Endometrial microvascular endothelial cells (primary cell): ENCODE measurements around the gene APLP1. TPM values are rescaled to one million over a fixed set of nuclear protein-coding genes. Genes with fewer than 3 reads are reported as not detected.
"Not testable (repeated sequence)": the region's sequence is repeated elsewhere in the genome, so short reads cannot be mapped to it uniquely, and the experiment has no call there.

Experiments
- in situ Hi-C: cut with HindIII; loops from 2 replicates; pipeline ENCODE4 v1.10.0; 2017; ENCODE audit warnings: low sequenced_read_pairs, low pct_unique_long_range_greater_than_20kb; ENCODE audit errors: inconsistent ontology term
- total RNA-seq: library from RNA; depleted of rRNA; stranded (reverse); fragments of >200 nt; gene quantifications from one replicate; pipeline ENCODE4 v1.2.3, GENCODE V29; 2015; ENCODE audit errors: inconsistent ontology term

APLP1 gene
- total RNA-seq, 1 donor from 2014 or later: 9.4 TPM

DNA sequence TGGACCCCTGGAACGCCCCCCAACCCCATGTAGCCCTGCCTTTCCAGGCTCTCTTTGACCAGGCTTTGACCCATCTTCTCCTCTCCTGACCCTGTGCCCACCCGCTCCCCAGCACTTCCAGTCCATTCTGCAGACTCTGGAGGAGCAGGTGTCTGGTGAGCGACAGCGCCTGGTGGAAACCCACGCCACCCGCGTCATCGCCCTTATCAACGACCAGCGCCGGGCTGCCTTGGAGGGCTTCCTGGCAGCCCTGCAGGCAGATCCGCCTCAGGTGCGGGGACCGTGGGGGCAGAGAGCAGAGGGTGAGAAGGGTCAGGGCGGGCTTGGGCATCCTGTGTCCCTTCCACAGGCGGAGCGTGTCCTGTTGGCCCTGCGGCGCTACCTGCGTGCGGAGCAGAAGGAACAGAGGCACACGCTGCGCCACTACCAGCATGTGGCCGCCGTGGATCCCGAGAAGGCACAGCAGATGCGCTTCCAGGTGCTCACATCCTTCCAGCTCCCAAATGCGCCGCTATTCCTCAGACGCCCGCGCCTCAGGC is 6.1 kb downstream of the APLP1 start:
- in situ Hi-C loops: no loop called here

DNA sequence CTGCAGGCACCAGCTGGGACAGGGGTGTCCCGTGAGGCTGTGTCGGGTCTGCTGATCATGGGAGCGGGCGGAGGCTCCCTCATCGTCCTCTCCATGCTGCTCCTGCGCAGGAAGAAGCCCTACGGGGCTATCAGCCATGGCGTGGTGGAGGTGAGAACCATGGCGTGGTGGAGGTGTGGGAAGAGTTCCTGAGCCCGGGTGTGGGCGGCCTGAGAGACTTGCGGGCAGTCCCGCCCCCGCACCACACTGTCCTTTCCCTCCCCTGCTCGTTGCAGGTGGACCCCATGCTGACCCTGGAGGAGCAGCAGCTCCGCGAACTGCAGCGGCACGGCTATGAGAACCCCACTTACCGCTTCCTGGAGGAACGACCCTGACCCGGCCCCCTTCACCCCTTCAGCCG is 10.7 kb downstream of the APLP1 start:
- in situ Hi-C loops: no loop called here

DNA sequence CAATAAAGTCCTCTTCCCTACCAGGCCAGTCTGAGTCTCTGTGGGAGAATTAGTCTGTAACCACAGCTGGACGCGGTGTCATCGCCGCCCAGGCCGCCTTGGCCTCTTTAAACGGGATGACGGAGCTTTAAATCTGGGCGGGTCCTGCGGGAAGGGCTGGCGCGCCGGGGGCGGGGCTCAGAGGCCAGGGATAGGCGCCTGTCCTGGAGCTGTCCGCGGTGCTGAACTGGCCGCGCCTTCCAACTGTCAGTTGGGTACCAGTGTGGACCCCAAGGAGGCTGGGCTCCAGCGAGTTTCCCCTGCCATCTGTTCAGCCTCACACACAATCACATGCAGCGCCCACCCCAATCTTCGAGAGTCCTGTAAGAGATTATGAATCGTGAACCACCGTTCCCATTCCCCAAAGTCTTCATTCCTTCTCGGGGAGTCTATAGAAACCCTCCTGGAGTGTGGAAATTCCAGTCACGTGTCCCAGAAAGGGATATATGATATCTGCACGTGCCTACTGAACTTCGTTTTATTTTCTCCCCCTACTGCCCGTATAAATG is 11.5 kb downstream of the APLP1 start:
- in situ Hi-C loops: no loop called here

DNA sequence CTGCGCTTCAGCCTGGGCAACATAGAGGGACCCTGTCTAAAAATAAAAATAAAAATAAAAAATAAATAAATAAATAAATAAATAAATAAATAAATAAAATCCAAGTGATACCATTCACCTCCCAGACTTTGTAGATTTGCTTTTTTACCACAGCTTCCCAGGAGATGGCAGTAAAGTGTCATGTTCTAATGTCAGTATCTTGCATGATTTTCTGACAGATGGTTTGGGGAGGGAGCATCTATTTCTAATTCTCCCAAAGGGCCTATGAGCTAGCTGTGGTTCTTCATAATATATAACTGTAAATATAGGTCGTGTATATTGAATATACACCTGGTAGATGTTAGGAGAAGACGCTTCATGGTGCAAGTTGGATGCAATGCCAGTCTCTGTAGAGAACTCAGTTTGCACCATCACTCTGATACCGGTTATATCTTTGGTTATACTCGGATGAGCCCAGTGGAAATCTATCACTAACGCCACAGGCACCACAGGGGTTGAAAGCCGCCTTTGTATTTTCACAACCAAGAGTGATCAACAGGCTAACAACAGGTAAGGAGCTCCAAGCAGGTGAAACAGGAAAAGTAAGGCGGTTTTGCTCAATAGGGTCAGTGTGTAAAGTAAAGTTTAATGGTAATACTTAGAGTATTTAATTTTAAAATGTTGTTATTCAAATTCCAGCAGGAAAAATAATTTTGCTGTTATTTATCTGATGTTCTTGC is 13.9 kb downstream of the APLP1 start:
- in situ Hi-C loops: no loop called here

DNA sequence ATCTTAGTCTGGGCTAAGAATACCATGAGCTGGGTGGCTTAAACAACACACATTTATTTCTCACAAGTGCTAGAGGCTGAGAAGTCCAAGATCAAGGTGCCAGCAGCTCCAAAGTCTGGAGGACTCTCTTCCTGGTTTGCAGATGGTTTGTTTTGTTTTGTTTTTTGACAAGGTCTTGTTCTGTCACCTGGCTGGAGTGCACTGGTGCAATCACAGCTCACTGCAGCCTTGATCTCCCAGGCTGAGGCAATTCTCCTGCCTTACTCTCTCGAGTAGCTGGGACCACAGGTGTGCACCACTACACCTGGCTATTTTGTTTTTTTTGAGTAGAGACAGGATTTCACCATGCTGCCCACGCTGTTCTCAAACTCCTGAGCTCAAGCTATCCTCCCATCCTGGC is 15.5 kb downstream of the APLP1 start:
- in situ Hi-C loops: no loop called here

DNA sequence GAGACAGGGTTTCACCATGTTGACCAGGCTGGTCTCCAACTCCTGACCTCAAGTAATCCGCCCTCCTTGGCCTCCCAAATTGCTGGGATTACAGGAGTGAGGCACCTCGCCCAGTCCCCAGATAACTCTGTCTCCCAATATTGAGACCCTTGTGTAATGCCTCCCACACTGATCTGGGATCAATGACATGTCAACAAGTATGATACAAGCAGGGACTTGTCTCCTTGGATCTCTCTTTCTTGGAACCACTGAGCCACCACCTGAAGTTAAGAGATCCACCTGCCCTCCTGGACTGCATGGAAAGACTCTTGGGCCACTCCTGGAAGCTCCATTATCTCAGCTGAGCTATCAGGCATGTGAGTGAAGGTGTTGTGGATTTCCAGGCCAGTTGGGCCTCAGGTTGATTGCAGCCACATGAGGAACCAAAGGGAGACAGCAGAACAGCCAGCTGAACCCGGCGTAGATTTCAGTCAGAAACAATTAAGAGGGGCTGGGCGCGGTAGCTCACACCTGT is 16.9 kb downstream of the APLP1 start:
- in situ Hi-C loops: no loop called here

DNA sequence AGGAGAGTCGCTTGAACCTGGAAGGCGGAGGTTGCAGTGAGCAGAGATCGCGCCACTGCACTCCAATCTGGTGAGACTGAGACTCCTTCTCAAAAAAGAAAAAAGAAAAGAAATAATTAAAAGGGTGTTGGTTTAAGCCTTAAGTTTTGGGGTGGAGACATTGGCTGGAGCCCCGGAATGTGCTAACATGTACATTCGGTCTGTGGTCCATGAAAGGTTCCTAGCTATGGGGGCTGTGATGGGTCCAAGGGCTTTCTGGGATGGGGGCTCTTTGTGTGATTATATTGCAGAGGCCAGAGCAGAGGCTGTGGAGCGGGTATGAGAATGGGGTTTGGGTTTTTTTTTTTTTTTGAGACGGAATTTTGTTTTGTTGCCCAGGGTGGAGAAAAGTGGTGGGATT is 17.5 kb downstream of the APLP1 start:
- in situ Hi-C loops: no loop called here

DNA sequence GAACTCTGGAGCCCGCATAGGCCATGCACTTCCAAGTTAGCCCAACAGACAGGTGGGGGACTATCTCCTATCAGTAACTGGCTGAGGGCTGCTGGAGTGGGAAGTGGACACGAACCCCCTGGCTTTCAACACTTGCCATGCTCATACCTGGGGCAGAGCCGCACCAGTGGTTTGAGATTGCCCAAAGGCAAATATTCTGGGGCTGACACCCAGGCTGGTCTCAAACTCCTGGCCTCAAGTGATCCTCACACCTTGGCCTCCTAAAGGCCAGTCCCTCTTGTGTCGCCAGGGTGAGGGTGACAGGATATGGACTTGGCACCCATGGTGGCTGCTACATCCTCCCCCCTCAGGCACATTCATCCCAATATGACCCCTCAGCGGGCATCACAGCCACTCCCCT is 18.8 kb downstream of the APLP1 start:
- in situ Hi-C loops: no loop called here

DNA sequence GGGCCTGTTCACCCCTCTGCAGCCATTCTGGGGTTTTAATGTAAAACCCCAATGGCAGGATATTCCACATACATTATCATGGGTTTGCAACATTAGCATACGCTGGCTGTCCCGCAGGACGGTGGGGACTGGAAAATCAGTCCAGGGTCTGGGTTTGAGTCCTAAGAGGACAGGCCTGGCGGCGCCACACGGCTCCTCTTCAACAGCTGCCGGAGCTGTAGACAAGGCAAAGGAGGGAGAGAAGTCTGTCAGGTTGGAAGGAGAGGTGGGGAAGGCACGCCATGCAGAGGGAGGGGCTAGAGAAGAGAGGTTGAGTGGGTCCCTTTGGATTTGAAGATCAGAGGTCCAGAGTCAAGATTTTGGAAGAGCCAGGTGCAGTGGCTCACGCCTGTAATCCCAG is 20.0 kb downstream of the APLP1 start:
- in situ Hi-C loops: no loop called here

DNA sequence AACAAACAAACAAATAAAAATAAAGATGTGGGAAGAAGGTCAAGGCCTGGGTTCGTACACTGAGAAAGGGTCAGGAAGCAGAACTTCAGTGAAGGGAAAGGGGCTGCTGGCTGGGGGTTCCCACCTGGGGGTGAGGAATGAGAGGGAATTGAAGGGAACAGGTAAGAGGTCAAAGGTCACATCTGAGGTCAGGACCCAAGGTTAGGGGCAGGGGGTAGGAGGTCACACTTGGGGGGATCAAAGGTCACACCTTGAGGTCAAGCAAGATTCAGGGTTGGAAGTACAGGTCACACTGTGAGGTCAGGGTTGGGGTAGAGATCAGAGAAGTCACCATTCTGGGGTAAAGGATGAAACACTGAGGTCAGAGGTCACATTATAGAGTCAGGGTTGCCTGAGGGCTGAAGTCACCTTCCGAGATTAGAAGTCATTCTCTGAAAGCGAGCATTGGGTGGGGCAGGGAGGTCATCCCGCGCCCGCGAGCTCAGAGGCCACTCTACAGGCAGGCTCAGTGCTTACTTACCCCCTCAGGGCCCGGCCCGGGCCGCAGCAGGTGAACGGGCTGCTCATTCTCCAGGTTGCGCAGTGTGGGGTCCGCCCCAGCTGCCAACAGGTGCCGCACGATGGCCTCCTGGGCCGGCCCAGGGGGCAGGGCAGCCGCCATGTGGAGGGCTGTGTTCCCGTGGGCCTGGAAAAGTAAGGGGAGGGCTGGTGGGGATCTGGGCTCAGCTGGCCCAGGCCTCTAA is 21.2 kb downstream of the APLP1 start:
- in situ Hi-C loops: no loop called here

DNA sequence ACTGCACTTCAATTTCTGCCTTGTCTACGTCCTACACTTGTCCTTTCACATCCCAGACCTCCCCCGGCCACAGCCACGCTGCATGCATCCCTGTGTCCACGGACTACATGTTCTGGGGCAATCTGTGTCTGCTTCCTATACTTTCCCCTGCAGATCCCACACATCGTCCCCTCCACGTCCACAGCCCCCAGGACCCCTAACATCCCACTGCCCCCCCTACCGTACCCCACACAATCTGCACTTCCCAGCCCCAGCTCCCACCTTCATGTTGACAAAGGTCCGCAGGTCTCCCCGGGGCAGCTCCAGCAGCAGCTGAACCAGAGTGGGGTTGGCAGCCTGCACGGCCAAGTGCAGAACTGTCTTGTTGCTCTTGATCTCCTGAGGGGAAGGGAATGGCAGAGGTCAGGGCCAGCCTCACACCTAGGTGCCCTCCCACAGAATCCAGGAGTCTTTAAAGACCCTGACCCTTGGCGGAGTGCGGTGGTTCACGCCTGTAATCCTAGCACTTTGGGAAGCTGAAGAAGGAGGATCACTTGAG is 21.8 kb downstream of the APLP1 start:
- in situ Hi-C loops: no loop called here

DNA sequence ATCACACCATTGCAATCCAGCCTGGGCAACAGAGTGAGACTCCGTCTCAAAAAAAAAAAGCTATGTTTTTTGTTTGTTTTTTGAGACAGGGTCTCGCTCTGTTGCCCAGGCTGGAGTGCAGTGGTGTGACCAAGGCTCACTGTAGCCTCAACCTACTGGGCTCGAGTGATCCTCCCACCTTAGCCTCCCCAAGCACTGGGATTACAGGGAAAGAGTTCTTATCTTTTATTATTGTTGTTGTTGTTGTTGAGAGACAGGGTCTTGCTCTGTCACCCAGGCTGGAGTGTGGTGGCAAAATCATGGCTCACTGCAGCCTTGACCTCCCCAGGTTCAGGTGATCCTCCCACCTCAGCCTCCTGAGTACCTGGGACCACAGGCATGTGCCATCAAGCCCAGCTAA is 23.4 kb downstream of the APLP1 start:
- in situ Hi-C loops: not testable (repeated sequence)

DNA sequence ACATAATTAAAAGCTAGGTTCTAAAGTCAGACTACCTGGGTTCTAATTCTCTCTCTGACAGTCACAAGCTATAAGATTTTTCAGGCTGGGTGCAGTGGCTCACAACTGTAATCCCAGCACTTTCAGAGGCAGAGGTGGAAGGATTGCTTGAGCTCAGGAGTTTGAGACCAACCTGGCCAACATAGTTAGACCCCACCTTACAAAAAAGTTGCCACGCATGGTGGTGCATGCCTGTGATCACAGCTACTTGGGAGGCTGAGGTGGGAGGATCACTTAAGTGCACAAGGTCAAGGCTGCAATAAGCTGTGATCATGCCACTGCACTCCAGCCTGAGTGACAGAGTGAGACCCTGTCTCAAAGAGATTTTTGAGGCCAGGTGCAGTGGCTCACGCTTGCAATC is 26.0 kb downstream of the APLP1 start:
- in situ Hi-C loops: no loop called here

DNA sequence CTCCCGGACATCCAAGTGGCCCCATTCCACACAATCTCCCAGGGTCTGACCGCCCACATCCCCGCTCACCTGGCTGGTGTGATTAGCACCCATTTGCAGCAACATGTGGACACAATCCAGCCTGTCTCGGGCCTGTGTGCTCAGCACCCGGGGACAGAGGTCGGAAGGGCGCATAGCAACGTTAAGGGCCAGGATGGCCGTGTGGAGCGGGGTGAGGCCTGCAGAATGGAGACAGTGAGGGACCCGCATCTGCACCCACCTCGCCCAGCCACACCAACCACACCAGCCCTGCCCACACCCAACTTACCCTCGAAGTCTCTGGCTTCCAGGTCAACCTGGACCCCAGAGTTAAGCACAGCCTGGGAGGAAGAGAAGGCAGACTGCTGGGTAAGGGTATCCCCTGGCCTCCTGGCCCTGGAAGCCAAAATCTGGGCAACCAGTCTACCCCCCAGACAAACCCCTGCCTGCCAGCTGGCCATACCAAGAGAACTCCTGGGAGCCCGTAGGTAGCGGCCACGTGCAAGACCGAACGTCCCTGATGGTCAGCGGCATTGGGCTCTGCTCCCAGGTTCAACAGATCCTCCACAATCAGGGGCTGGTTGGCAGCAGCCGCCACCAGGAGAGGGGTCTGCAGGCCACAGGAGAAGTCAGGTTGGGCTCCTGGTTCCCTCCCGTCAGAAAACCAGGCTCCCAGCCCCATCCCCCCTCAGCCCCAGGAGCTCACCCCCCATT is 27.7 kb downstream of the APLP1 start:
- in situ Hi-C loops: no loop called here

DNA sequence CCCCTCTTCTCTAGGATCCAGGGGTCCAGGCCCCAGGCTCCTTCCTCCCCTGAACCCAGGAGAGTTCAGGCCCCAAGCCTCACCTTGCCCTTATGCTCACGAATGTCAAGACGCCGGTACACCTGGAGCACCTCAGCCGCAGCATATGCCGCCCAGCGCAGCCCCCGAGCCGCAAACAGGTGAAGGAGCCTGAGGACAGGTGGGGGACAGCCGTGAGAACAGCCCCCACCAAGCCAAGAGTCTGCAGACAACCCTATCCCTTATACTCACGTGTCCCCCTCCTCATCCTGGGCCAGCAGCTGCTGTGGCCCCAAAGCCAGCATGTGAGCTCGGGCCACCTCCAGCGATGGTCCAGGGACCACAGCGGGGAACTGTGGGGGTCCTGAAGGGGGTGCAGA is 28.3 kb downstream of the APLP1 start:
- in situ Hi-C loops: no loop called here

DNA sequence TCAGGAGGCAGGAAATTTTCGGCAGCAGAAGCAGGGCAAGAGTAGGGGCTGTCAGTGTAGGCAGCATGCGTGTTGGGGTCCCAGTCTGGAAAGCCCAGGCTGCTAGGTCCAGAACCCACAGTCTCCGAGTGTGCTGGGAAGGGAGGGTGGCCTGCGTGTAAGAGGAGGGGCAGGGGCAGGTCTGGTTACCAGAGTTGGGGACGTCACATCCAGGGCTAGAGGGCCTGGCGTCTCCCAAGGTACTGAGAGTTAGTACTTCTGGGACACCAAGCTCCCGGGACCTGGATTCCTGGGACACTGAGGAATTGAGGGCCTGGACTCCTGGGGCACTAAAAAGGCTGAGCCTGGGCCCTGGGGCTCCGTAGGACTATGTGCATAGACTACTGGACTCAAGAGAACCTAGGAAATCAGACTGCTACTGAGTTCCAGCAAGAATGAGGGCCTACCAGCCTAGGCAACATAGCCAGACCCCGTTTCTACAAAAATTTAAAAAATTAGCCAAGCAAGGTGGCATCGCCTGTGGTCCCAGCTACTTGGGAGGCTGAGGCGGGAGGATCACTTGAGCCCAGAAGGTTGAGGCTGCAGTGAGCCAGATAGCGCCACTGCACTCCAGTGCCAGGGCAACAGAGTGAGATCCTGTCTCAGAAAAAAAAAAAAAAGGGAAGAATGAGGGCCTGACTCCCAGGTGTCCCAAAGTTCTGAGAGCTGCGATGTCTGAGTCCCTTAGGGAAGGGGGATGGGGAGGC is 29.5 kb downstream of the APLP1 start:
- in situ Hi-C loops: no loop called here

DNA sequence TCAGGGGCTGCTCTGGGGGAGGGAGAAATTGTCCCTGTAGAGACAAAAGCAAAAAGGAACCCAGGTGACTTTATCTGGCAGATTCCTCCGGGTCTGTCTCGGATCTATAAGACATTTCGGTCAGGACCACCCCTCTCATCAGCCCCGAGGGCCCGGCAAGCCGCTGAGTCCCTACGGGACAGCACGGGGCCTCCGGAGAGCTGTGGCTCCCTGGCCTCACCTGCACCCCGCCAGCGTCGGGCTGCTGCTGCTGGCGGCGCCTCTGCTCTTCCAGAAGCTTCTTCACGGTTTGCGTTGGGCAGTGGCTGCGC is 30.1 kb downstream of the APLP1 start:
- in situ Hi-C loops: no loop called here

DNA sequence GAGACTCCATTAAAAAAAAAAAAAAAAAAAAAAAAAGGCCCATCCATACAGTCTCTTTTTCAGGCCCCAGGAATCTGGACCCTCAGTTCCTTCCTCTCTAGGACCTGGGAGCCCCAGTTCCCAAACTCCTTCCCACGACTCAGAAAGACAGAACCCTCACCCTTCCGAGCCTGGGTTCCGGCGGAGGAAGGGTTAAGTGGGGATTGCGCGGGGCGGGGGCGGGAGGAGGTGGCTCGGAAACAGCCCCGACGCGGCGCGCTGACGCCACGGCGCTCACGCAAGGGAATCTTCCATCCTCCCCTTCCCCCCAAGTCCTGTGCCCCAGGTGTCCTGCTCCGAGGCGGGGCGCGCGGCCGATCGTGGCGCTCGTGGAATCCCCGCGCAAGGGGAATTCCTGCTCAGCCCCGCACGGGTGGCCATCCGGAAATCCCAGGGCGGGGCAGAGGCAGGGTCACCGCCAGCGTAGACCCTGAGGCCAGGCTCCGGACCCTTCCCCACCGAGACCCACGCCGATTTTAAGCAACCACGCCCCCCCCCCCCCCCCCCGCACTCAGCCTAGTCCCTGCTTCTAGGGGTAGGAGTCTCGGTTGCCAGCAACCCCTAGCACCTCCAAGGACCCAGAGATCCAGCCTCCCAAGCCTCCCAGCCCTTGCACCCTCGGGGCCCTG is 31.3 kb downstream of the APLP1 start:
- in situ Hi-C loops: no loop called here
